ENCODE results near the gene PUS7L. TPM values are rescaled to one million over a fixed set of nuclear protein-coding genes. Genes with fewer than 3 reads are reported as not detected.
"Not testable (repeated sequence)": the region's sequence is repeated elsewhere in the genome, so short reads cannot be mapped to it uniquely, and the experiment has no call there.

Gene PUS7L
- total RNA-seq, 1 donor from 2014 or later = 11.6 TPM

GRCh38 chr12:43750814-43751213 lies 7.8 kb downstream of the PUS7L start:
- no peak for DNase-seq (ENCODE audit: low spot score)

- DNase-seq (ENCODE audit: low spot score) = no peak
These were observed 9.6 kb downstream of the PUS7L start for GRCh38 chr12:43749016-43749415.

GRCh38 chr12:43744826-43745225 lies 13.8 kb downstream of the PUS7L start:
- no peak for DNase-seq (ENCODE audit: low spot score)

GRCh38 chr12:43742106-43742505 lies 16.5 kb downstream of the PUS7L start:
- DNase-seq (ENCODE audit: low spot score) = no peak

GRCh38 chr12:43740511-43741100 lies 18.0 kb downstream of the PUS7L start:
- no peak for DNase-seq (ENCODE audit: low spot score)

GRCh38 chr12:43737646-43738045 lies 20.9 kb downstream of the PUS7L start:
- DNase-seq (ENCODE audit: low spot score) = no peak

GRCh38 chr12:43736927-43737440 lies 21.6 kb downstream of the PUS7L start:
- no peak for DNase-seq (ENCODE audit: low spot score)

- no peak for DNase-seq (ENCODE audit: low spot score)
These were observed 24.9 kb downstream of the PUS7L start for GRCh38 chr12:43733687-43734086.

GRCh38 chr12:43730283-43730682 lies 28.3 kb downstream of the PUS7L start:
- DNase-seq (ENCODE audit: low spot score) = no peak

GRCh38 chr12:43728698-43729097 lies 29.9 kb downstream of the PUS7L start:
- DNase-seq (ENCODE audit: low spot score) = no peak

GRCh38 chr12:43728117-43728516 lies 30.5 kb downstream of the PUS7L start:
- DNase-seq (ENCODE audit: low spot score) = no peak

- DNase-seq (ENCODE audit: low spot score) = no peak
These were observed 35.5 kb downstream of the PUS7L start for GRCh38 chr12:43723134-43723533.

- no peak for DNase-seq (ENCODE audit: low spot score)
These were observed 36.0 kb downstream of the PUS7L start for GRCh38 chr12:43722621-43723020.

- DNase-seq (ENCODE audit: low spot score) = no peak
These were observed 47.2 kb downstream of the PUS7L start for GRCh38 chr12:43711348-43711747.

- not testable (repeated sequence) for DNase-seq (ENCODE audit: low spot score)
These were observed 54.8 kb downstream of the PUS7L start for GRCh38 chr12:43703772-43704171.

- not testable (repeated sequence) for DNase-seq (ENCODE audit: low spot score)
These were observed 57.4 kb downstream of the PUS7L start for GRCh38 chr12:43701194-43701593.

GRCh38 chr12:43696154-43696553 lies 62.4 kb downstream of the PUS7L start:
- DNase-seq (ENCODE audit: low spot score) = no peak

- no peak for DNase-seq (ENCODE audit: low spot score)
These were observed 63.7 kb downstream of the PUS7L start for GRCh38 chr12:43694879-43695278.

- DNase-seq (ENCODE audit: low spot score) = no peak
These were observed 66.5 kb downstream of the PUS7L start for GRCh38 chr12:43692064-43692463.

- not testable (repeated sequence) for DNase-seq (ENCODE audit: low spot score)
These were observed 73.1 kb downstream of the PUS7L start for GRCh38 chr12:43685491-43685890.

- no peak for DNase-seq (ENCODE audit: low spot score)
These were observed 82.3 kb downstream of the PUS7L start for GRCh38 chr12:43676183-43676813.

- DNase-seq (ENCODE audit: low spot score) = no peak
These were observed 83.3 kb downstream of the PUS7L start for GRCh38 chr12:43675048-43675904.

GRCh38 chr12:43669373-43669772 lies 89.2 kb downstream of the PUS7L start:
- DNase-seq (ENCODE audit: low spot score) = no peak

Measured in mucosa of gallbladder (tissue), 1 donor.